ENCODE data around the gene RPS26.
A peak's percentile ranks its signal among the peaks of the same experiment; 100 is the strongest.

The RPS26 gene

DNA sequence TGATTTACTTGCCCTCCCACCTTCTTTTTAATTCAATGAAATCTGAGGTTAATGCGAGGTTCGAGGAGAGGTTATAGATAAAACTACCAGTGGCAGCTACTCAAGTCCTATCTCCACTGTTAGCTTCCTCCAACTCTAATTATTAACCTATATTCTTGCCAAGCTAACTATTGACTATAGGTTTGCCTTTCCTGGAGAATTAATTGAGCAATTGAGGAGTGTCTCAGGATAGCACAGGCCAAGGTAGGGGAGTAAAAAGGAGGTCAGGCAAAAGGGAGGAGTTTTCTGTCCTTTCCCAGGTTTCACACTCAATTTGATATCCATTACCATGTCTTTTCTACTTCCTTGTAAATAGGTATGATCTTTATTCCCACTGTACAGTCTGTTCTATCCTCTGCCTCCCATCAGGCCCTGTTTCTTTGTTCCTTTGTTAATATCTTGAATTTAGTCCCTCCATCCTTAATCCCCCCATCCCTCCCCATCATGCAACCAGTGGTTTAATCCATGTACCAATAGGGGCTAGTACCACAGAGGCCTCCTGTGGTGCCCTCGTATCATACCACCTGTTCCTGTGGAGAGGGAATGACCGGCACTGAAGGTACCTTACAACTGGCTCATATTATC lies 48.4 kb upstream of the RPS26 start (continued):
- TF ChIP-seq, protein P1, sequence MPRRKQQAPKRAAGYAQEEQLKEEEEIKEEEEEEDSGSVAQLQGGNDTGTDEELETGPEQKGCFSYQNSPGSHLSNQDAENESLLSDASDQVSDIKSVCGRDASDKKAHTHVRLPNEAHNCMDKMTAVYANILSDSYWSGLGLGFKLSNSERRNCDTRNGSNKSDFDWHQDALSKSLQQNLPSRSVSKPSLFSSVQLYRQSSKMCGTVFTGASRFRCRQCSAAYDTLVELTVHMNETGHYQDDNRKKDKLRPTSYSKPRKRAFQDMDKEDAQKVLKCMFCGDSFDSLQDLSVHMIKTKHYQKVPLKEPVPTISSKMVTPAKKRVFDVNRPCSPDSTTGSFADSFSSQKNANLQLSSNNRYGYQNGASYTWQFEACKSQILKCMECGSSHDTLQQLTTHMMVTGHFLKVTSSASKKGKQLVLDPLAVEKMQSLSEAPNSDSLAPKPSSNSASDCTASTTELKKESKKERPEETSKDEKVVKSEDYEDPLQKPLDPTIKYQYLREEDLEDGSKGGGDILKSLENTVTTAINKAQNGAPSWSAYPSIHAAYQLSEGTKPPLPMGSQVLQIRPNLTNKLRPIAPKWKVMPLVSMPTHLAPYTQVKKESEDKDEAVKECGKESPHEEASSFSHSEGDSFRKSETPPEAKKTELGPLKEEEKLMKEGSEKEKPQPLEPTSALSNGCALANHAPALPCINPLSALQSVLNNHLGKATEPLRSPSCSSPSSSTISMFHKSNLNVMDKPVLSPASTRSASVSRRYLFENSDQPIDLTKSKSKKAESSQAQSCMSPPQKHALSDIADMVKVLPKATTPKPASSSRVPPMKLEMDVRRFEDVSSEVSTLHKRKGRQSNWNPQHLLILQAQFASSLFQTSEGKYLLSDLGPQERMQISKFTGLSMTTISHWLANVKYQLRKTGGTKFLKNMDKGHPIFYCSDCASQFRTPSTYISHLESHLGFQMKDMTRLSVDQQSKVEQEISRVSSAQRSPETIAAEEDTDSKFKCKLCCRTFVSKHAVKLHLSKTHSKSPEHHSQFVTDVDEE (CRISPR knock-in tag; IDR thresholded peaks at IDR 0.05) = no peak
- TF ChIP-seq RARB (CRISPR knock-in tag; IDR thresholded peaks at IDR 0.05) = no peak

DNA sequence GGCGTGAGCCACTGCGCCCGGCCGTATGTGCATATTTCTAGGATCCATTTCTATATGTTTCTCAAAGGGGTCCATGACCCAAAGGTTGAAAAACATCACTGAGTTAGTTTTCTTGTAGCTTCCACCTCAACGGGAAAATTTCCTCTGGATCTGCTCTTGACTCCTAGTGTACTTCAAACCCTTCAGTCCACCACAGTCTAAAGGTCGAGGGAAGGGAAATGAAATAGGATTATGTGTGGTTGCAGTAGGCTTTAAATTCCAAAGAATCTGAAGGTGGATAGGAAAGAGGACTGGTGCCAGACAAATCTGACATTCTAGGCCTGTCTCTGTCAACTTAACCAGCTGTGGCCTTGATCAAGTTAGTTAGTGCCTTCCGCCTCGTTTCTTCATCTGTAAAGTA lies 46.4 kb upstream of the RPS26 start:
- TF ChIP-seq, protein P2, sequence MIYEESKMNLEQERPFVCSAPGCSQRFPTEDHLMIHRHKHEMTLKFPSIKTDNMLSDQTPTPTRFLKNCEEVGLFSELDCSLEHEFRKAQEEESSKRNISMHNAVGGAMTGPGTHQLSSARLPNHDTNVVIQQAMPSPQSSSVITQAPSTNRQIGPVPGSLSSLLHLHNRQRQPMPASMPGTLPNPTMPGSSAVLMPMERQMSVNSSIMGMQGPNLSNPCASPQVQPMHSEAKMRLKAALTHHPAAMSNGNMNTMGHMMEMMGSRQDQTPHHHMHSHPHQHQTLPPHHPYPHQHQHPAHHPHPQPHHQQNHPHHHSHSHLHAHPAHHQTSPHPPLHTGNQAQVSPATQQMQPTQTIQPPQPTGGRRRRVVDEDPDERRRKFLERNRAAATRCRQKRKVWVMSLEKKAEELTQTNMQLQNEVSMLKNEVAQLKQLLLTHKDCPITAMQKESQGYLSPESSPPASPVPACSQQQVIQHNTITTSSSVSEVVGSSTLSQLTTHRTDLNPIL (CRISPR knock-in tag; IDR thresholded peaks at IDR 0.05; ENCODE audit: low read depth) = no peak
- no peak for TF ChIP-seq GLIS3 (CRISPR knock-in tag; IDR thresholded peaks at IDR 0.05)
- TF ChIP-seq BACH2 (CRISPR knock-in tag; IDR thresholded peaks at IDR 0.05; ENCODE audit: borderline replicate concordance) = no peak
- no peak for TF ChIP-seq TOX (CRISPR knock-in tag; IDR thresholded peaks at IDR 0.05; ENCODE audit: borderline replicate concordance)
- TF ChIP-seq TCF4 (CRISPR knock-in tag; IDR thresholded peaks at IDR 0.05; ENCODE audit: borderline replicate concordance) = no peak
- no peak for TF ChIP-seq ZNF70 (CRISPR knock-in tag; IDR thresholded peaks at IDR 0.05)
- TF ChIP-seq ARNTL (CRISPR knock-in tag; IDR thresholded peaks at IDR 0.05; ENCODE audit: borderline replicate concordance, low read depth) = no peak
- TF ChIP-seq, protein P3, sequence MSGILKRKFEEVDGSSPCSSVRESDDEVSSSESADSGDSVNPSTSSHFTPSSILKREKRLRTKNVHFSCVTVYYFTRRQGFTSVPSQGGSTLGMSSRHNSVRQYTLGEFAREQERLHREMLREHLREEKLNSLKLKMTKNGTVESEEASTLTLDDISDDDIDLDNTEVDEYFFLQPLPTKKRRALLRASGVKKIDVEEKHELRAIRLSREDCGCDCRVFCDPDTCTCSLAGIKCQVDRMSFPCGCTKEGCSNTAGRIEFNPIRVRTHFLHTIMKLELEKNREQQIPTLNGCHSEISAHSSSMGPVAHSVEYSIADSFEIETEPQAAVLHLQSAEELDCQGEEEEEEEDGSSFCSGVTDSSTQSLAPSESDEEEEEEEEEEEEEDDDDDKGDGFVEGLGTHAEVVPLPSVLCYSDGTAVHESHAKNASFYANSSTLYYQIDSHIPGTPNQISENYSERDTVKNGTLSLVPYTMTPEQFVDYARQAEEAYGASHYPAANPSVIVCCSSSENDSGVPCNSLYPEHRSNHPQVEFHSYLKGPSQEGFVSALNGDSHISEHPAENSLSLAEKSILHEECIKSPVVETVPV (CRISPR knock-in tag; IDR thresholded peaks at IDR 0.05) = no peak
- TF ChIP-seq, protein P4, sequence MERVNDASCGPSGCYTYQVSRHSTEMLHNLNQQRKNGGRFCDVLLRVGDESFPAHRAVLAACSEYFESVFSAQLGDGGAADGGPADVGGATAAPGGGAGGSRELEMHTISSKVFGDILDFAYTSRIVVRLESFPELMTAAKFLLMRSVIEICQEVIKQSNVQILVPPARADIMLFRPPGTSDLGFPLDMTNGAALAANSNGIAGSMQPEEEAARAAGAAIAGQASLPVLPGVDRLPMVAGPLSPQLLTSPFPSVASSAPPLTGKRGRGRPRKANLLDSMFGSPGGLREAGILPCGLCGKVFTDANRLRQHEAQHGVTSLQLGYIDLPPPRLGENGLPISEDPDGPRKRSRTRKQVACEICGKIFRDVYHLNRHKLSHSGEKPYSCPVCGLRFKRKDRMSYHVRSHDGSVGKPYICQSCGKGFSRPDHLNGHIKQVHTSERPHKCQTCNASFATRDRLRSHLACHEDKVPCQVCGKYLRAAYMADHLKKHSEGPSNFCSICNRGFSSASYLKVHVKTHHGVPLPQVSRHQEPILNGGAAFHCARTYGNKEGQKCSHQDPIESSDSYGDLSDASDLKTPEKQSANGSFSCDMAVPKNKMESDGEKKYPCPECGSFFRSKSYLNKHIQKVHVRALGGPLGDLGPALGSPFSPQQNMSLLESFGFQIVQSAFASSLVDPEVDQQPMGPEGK (CRISPR knock-in tag; IDR thresholded peaks at IDR 0.05; ENCODE audit: borderline replicate concordance) = no peak
- no peak for ATAC-seq

DNA sequence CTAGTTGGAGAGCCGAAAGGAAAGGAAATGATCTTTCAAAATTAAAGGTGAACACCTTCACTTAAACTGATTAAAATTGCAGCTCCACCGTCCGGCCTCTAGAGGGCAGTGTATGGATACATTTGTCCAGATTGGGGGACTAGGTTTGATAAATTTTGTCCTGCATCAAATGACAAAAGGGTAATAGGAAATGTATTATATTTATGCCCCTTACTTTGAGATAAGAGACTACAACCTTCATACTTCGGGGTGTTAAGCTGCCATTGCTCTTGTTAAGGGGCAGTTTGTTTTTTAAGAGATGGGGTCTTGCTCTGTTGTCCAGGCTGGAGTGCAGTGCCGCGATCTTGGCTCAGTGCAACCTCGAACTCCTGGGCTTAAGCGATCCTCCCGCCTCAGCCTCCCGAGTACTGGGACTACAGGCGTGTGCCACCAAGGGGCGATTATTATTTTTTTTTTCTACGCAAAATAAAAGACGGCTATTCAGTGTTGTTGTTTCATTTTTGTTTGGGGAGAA lies 45.5 kb upstream of the RPS26 start:
- no peak for TF ChIP-seq ZNF8 (CRISPR knock-in tag; IDR thresholded peaks at IDR 0.05)
- ATAC-seq = peak; percentile 45

DNA sequence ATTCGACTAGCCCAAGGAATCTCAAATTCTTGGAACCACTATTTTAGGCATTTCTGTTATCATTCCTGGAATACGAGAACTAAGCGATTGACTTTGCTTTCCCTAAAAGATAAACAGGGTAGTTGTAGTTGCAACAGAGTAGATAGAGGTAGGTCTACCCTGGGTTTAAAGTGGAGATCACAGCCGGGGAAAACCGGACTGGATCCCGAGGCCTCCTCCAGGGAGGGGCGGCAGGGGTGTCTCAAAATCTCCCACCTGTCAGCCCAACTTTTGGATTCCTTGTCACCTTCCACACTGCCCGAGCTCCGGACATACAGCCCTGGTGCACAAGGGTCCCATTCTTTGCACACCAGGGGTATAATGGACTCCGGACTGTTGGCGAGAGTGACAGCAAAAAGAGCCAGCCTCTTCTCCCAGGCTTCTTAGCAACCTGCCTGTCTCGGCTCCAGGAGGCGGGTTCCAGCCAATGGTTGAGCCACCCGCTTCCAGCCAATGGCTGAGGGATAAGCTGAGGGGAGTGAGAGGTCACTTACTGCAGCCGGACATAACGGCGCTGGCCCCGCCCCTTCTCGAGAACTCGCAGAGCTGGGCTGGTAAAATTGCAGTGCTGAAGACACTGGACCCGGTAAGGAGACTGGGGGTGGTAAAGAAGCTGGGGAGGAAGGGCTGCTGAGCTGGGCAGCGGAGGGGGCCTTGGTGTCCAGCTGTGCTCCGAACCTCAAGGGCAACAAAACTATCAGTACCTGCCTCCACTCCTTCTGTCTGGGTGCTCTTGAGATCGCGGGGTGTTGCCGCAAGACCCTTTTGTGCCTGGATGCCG lies 44.8 kb upstream of the RPS26 start, which contains the start of gene SUOX:
TSS of gene SUOX (plus strand) at position 562 of the 820 bp plus-strand sequence. CDS start 4,946 bp downstream, outside the sequence.
- TF ChIP-seq GLIS3 (CRISPR knock-in tag; IDR thresholded peaks at IDR 0.05) (peak; percentile 85; the same call in 1 of the 2 replicates), ISL1 (CRISPR knock-in tag; IDR thresholded peaks at IDR 0.05) (no peak)
- peak; percentile 100 for ATAC-seq

DNA sequence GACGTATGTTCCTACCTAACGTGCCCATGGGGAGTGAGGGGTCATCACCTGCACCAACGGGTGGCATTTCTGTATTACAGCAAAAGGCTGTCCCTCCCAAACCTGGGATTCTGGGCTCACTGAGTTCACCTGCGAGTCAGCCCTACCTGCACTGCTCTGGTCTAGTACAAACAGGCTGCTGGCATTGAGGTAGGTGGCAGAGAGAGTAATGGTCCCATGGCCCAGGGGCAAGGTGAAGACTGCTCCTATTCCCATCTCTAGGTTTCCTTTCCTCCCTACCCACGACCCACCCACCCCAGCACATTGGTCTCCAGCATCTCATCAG lies 44.2 kb upstream of the RPS26 start:
- ATAC-seq = peak; percentile 16
- TF ChIP-seq, protein P2 (CRISPR knock-in tag; IDR thresholded peaks at IDR 0.05; ENCODE audit: low read depth) = no peak
- TF ChIP-seq ZNF565 (CRISPR knock-in tag; conservative IDR thresholded peaks at IDR 0.05; ENCODE audit: low read depth) (no peak), CSDC2 (CRISPR knock-in tag; IDR thresholded peaks at IDR 0.05) (no peak), ESRRG (CRISPR knock-in tag; IDR thresholded peaks at IDR 0.05) (no peak), RARB (CRISPR knock-in tag; IDR thresholded peaks at IDR 0.05) (no peak), ARNTL (CRISPR knock-in tag; IDR thresholded peaks at IDR 0.05; ENCODE audit: borderline replicate concordance, low read depth) (no peak), ISL1 (CRISPR knock-in tag; IDR thresholded peaks at IDR 0.05) (no peak), ZFP30 (CRISPR knock-in tag; IDR thresholded peaks at IDR 0.05) (no peak), ZNF70 (CRISPR knock-in tag; IDR thresholded peaks at IDR 0.05) (no peak), GLIS3 (CRISPR knock-in tag; IDR thresholded peaks at IDR 0.05) (no peak)
- TF ChIP-seq, protein P5, sequence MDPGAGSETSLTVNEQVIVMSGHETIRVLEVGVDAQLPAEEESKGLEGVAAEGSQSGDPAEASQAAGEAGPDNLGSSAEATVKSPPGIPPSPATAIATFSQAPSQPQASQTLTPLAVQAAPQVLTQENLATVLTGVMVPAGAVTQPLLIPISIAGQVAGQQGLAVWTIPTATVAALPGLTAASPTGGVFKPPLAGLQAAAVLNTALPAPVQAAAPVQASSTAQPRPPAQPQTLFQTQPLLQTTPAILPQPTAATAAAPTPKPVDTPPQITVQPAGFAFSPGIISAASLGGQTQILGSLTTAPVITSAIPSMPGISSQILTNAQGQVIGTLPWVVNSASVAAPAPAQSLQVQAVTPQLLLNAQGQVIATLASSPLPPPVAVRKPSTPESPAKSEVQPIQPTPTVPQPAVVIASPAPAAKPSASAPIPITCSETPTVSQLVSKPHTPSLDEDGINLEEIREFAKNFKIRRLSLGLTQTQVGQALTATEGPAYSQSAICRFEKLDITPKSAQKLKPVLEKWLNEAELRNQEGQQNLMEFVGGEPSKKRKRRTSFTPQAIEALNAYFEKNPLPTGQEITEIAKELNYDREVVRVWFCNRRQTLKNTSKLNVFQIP (CRISPR knock-in tag; IDR thresholded peaks at IDR 0.05; ENCODE audit: borderline replicate concordance, low read depth) = no peak
- TF ChIP-seq, protein P1 (CRISPR knock-in tag; IDR thresholded peaks at IDR 0.05) = no peak

Measured in SK-N-SH treated with all-trans-retinoic acid at 6 μM for 48 hours (cell line).